ENCODE results near the gene AUTS2. TPM values are rescaled to one million over a fixed set of nuclear protein-coding genes. Genes with fewer than 3 reads are reported as not detected.

Gene AUTS2
- total and polyA plus RNA-seq, 10 of the 15 experiments (the other 5 are each of a cell fraction or from before 2014, with no cell fraction given), result 6.4 to 55.6 (median 21.6) TPM

DNA sequence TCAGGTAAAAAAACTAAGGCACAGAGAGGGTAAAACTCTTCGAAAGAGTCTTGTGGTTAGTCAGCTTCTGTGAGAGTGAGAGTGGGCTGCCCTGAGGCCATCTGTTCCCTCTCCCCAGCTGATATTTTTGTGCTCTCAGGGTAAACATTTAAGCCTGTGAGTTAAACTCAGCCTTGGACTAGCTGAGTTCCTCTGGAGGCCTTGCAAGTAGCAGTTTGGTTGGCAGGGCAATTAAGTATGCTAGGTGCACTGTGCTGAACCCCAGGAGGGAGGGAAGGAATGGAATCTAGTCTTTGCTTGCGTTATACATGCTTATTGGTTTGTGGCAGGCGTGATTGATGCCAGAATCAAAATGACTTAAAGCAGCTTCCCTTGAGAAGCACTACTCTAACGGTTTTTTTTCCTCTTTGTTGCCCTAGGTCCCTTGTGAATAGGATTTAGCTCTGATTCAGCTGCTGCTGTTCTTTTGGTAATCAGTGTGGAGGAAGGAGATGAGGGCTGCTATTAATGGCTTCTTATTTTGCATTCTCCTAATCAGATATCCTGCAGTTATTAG, 140.2 kb downstream of the AUTS2 start (continued):
- TF ChIP-seq TBL1XR1 (IDR thresholded peaks at IDR 0.05; ENCODE audit: low read depth, low read length) (peak; percentile 70; the same call in 1 of the 2 replicates), NR2C1 (IDR thresholded peaks at IDR 0.05) (no peak), BMI1 (IDR thresholded peaks at IDR 0.05; ENCODE audit: borderline replicate concordance) (no peak), CEBPB (IDR thresholded peaks at IDR 0.05; ENCODE audit: borderline replicate concordance in 1 of 2, low read depth in 2 of 2, low read length in 2 of 2) (no peak), ZNF622 (IDR thresholded peaks at IDR 0.05) (no peak), TCF7 (IDR thresholded peaks at IDR 0.05; ENCODE audit: borderline replicate concordance) (no peak), EP300 (IDR thresholded peaks at IDR 0.05; ENCODE audit: borderline replicate concordance in 1 of 2, control insufficient read depth in 1 of 2, low read depth in 2 of 2, low read length in 2 of 2) (0 out of 4 replicates have a peak, but pooled peaks of 1 of the 2 experiments have one; percentile 43), STAT3 (IDR thresholded peaks at IDR 0.05; ENCODE audit: low read depth, low read length) (no peak), BACH1 (IDR thresholded peaks at IDR 0.05; ENCODE audit: borderline replicate concordance) (no peak; the same call in 1 of the 2 replicates), ZBED1 (IDR thresholded peaks at IDR 0.05; ENCODE audit: borderline replicate concordance) (peak; percentile 56; the same call in 1 of the 2 replicates), NRF1 (conservative IDR thresholded peaks at IDR 0.05; ENCODE audit: low read depth, low read length) (no peak), SIN3A (IDR thresholded peaks at IDR 0.05; ENCODE audit: low read depth, low read length) (no peak), CHD2 (IDR thresholded peaks at IDR 0.05; ENCODE audit: borderline replicate concordance, low read depth, low read length) (no peak), KDM1A (IDR thresholded peaks at IDR 0.05; ENCODE audit: borderline replicate concordance) (no peak), ETV6 (conservative IDR thresholded peaks at IDR 0.05 in 1 of 2, IDR thresholded peaks at IDR 0.05 in 1 of 2; ENCODE audit: borderline replicate concordance in 1 of 2, low read depth in 1 of 2) (no peak), ZNF207 (IDR thresholded peaks at IDR 0.05; ENCODE audit: borderline replicate concordance) (no peak), RAD21 (IDR thresholded peaks at IDR 0.05; ENCODE audit: insufficient read depth, low read depth, low read length) (no peak)
- TF ChIP-seq, protein P1, sequence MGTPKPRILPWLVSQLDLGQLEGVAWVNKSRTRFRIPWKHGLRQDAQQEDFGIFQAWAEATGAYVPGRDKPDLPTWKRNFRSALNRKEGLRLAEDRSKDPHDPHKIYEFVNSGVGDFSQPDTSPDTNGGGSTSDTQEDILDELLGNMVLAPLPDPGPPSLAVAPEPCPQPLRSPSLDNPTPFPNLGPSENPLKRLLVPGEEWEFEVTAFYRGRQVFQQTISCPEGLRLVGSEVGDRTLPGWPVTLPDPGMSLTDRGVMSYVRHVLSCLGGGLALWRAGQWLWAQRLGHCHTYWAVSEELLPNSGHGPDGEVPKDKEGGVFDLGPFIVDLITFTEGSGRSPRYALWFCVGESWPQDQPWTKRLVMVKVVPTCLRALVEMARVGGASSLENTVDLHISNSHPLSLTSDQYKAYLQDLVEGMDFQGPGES (IDR thresholded peaks at IDR 0.05), result no peak
- TF ChIP-seq, protein P2, sequence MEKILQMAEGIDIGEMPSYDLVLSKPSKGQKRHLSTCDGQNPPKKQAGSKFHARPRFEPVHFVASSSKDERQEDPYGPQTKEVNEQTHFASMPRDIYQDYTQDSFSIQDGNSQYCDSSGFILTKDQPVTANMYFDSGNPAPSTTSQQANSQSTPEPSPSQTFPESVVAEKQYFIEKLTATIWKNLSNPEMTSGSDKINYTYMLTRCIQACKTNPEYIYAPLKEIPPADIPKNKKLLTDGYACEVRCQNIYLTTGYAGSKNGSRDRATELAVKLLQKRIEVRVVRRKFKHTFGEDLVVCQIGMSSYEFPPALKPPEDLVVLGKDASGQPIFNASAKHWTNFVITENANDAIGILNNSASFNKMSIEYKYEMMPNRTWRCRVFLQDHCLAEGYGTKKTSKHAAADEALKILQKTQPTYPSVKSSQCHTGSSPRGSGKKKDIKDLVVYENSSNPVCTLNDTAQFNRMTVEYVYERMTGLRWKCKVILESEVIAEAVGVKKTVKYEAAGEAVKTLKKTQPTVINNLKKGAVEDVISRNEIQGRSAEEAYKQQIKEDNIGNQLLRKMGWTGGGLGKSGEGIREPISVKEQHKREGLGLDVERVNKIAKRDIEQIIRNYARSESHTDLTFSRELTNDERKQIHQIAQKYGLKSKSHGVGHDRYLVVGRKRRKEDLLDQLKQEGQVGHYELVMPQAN (conservative IDR thresholded peaks at IDR 0.05), result no peak
- TF ChIP-seq, protein P3, sequence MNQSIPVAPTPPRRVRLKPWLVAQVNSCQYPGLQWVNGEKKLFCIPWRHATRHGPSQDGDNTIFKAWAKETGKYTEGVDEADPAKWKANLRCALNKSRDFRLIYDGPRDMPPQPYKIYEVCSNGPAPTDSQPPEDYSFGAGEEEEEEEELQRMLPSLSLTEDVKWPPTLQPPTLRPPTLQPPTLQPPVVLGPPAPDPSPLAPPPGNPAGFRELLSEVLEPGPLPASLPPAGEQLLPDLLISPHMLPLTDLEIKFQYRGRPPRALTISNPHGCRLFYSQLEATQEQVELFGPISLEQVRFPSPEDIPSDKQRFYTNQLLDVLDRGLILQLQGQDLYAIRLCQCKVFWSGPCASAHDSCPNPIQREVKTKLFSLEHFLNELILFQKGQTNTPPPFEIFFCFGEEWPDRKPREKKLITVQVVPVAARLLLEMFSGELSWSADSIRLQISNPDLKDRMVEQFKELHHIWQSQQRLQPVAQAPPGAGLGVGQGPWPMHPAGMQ (IDR thresholded peaks at IDR 0.05; ENCODE audit: borderline replicate concordance), result no peak
- TF ChIP-seq, protein P4, sequence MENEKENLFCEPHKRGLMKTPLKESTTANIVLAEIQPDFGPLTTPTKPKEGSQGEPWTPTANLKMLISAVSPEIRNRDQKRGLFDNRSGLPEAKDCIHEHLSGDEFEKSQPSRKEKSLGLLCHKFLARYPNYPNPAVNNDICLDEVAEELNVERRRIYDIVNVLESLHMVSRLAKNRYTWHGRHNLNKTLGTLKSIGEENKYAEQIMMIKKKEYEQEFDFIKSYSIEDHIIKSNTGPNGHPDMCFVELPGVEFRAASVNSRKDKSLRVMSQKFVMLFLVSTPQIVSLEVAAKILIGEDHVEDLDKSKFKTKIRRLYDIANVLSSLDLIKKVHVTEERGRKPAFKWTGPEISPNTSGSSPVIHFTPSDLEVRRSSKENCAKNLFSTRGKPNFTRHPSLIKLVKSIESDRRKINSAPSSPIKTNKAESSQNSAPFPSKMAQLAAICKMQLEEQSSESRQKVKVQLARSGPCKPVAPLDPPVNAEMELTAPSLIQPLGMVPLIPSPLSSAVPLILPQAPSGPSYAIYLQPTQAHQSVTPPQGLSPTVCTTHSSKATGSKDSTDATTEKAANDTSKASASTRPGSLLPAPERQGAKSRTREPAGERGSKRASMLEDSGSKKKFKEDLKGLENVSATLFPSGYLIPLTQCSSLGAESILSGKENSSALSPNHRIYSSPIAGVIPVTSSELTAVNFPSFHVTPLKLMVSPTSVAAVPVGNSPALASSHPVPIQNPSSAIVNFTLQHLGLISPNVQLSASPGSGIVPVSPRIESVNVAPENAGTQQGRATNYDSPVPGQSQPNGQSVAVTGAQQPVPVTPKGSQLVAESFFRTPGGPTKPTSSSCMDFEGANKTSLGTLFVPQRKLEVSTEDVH (IDR thresholded peaks at IDR 0.05; ENCODE audit: low read depth, partially characterized antibody), result no peak

Data from GM12878 (cell line).